ENCODE measurements around the gene ZNF274.

ZNF274 gene

DNA sequence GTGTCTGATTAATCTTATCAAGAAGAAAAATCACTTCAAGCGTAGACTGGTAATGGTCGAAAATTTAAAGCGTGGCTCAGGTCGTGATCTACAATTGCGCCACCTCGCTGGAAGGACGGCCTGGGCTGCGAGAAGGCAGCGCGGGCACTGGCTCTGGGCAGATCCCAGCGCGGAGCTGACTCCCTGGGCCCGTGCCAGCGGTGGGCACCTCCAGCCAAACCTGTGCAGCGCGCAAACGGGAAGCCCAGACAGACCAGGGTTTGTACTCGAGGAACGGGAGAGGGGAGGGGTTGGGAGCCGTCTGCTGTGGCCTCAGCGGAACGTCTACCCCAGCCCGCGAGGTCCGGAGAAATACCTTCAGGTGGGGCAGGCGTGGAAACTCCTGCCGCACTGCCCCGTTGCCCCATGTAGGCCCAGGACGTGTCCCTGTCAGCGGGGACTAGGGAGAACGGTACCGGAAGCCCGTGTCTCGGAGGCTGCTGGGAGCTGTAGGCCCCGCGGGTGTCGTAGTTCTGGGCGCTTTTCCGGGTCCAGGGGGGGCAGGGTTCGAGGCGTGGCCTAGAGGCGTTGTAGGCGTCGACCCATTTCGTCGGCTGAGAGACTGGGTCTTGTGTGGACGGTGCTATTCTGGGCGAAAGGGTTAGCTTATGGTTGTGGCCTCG is 21.1 kb downstream of the ZNF274 start:
- H2AFZ ChIP-seq (ENCODE audit: low read depth, low read length): no peak overlapping the region
- H3K9me3 ChIP-seq (ENCODE audit: insufficient read depth, low read length): peaks cover 74% of the 10 kb centered on the region; the same call in 1 of the 2 replicates
- no peaks in the 10 kb centered on the region for H4K20me1 ChIP-seq (ENCODE audit: insufficient read depth, low read length)
- no peak overlapping the region for H3K4me2 ChIP-seq (ENCODE audit: low read length)
- no peaks in the 10 kb centered on the region for H3K79me2 ChIP-seq (ENCODE audit: low read length)
- no peak overlapping the region for H3K4me3 ChIP-seq (ENCODE audit: low read length)
- peaks cover 93% of the 10 kb centered on the region for H3K36me3 ChIP-seq (replicated peaks; ENCODE audit: low read depth, low read length)
- no peaks in the 10 kb centered on the region for H3K4me1 ChIP-seq (ENCODE audit: low read length)
- no peaks in the 10 kb centered on the region for H3K27me3 ChIP-seq (ENCODE audit: low read depth, low read length)
- H3K9ac ChIP-seq (ENCODE audit: low read length): no peak overlapping the region
- TF ChIP-seq, protein P1, sequence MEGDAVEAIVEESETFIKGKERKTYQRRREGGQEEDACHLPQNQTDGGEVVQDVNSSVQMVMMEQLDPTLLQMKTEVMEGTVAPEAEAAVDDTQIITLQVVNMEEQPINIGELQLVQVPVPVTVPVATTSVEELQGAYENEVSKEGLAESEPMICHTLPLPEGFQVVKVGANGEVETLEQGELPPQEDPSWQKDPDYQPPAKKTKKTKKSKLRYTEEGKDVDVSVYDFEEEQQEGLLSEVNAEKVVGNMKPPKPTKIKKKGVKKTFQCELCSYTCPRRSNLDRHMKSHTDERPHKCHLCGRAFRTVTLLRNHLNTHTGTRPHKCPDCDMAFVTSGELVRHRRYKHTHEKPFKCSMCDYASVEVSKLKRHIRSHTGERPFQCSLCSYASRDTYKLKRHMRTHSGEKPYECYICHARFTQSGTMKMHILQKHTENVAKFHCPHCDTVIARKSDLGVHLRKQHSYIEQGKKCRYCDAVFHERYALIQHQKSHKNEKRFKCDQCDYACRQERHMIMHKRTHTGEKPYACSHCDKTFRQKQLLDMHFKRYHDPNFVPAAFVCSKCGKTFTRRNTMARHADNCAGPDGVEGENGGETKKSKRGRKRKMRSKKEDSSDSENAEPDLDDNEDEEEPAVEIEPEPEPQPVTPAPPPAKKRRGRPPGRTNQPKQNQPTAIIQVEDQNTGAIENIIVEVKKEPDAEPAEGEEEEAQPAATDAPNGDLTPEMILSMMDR (IDR thresholded peaks at IDR 0.05; ENCODE audit: low read depth, low read length): no peak
- TF ChIP-seq EZH2phosphoT487 (IDR thresholded peaks at IDR 0.05; ENCODE audit: low read depth): no peak
- no peak overlapping the region for H3K27ac ChIP-seq (ENCODE audit: low read length)

DNA sequence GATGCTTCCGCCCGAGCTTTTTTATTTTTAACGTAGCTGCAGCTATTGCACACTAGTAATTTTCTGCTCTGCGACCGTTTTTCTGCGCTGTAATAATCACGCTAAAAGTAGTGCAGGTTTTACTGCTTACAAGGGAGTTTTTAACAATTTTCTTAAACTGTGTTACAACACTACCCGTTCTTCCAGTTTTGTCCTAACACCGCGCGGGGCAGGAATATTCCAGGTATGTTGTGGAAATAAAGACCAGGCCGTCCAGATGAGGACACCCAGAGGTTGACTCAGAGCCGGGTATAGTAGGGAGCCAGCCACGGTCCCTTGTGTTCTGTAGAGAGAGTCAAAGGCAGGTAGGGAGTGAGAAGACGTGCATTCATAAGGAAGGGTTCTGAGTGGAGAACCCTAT is 21.7 kb downstream of the ZNF274 start:
- H3K9ac ChIP-seq (ENCODE audit: low read length): no peak overlapping the region
- H3K4me2 ChIP-seq (ENCODE audit: low read length): no peak overlapping the region
- H2AFZ ChIP-seq (ENCODE audit: low read depth, low read length): no peak overlapping the region
- peaks cover 95% of the 10 kb centered on the region for H3K36me3 ChIP-seq (replicated peaks; ENCODE audit: low read depth, low read length)
- H3K27ac ChIP-seq (ENCODE audit: low read length): no peak overlapping the region
- no peak overlapping the region for H3K4me3 ChIP-seq (ENCODE audit: low read length)
- H3K4me1 ChIP-seq (ENCODE audit: low read length): no peaks in the 10 kb centered on the region
- no peaks in the 10 kb centered on the region for H3K79me2 ChIP-seq (ENCODE audit: low read length)
- TF ChIP-seq, protein P1 (IDR thresholded peaks at IDR 0.05; ENCODE audit: low read depth, low read length): no peak
- TF ChIP-seq EZH2phosphoT487 (IDR thresholded peaks at IDR 0.05; ENCODE audit: low read depth): no peak
- no peaks in the 10 kb centered on the region for H3K27me3 ChIP-seq (ENCODE audit: low read depth, low read length)
- no peaks in the 10 kb centered on the region for H4K20me1 ChIP-seq (ENCODE audit: insufficient read depth, low read length)
- H3K9me3 ChIP-seq (ENCODE audit: insufficient read depth, low read length): peaks cover 80% of the 10 kb centered on the region

DNA sequence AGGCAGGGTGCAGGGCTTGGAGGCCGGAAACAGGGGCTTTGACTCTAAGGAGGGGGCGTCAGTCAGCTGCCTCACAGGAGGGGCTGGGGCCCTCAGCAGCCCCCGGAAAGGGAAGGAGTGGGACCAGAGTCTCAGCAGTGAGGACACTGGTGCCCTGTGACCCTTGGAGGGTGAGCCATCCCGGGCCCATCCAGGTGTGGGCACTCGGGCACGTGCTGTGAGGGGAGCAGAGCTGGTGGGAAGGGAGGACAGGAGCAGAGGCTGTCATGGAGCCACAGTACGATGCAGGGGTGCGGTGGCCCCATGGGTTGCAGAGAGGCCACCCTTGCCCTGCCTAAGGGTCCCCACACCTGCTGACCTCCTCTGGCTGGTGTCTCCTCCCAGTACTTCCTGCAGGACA is 26.7 kb downstream of the ZNF274 start:
- no peak overlapping the region for H3K4me3 ChIP-seq (ENCODE audit: low read length)
- TF ChIP-seq, protein P1 (IDR thresholded peaks at IDR 0.05; ENCODE audit: low read depth, low read length): no peak
- TF ChIP-seq EZH2phosphoT487 (IDR thresholded peaks at IDR 0.05; ENCODE audit: low read depth): no peak
- H2AFZ ChIP-seq (ENCODE audit: low read depth, low read length): no peak overlapping the region
- H3K9ac ChIP-seq (ENCODE audit: low read length): no peak overlapping the region
- H3K4me2 ChIP-seq (ENCODE audit: low read length): no peak overlapping the region
- no peaks in the 10 kb centered on the region for H3K79me2 ChIP-seq (ENCODE audit: low read length)
- H3K36me3 ChIP-seq (replicated peaks; ENCODE audit: low read depth, low read length): peaks cover 100% of the 10 kb centered on the region
- no peak overlapping the region for H3K27ac ChIP-seq (ENCODE audit: low read length)
- peaks cover 91% of the 10 kb centered on the region for H3K9me3 ChIP-seq (ENCODE audit: insufficient read depth, low read length)
- no peaks in the 10 kb centered on the region for H4K20me1 ChIP-seq (ENCODE audit: insufficient read depth, low read length)
- H3K4me1 ChIP-seq (ENCODE audit: low read length): no peaks in the 10 kb centered on the region
- H3K27me3 ChIP-seq (ENCODE audit: low read depth, low read length): no peaks in the 10 kb centered on the region

DNA sequence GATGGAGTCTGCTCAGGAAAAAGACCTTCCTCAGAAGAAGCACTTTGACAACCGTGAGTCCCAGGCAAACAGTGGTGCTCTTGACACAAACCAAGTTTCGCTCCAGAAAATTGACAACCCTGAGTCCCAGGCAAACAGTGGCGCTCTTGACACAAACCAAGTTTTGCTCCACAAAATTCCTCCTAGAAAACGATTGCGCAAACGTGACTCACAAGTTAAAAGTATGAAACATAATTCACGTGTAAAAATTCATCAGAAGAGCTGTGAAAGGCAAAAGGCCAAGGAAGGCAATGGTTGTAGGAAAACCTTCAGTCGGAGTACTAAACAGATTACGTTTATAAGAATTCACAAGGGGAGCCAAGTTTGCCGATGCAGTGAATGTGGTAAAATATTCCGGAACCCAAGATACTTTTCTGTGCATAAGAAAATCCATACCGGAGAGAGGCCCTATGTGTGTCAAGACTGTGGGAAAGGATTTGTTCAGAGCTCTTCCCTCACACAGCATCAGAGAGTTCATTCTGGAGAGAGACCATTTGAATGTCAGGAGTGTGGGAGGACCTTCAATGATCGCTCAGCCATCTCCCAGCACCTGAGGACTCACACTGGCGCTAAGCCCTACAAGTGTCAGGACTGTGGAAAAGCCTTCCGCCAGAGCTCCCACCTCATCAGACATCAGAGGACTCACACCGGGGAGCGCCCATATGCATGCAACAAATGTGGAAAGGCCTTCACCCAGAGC is 29.6 kb downstream of the ZNF274 start:
- Histone ChIP-seq H3K4me2 (ENCODE audit: low read length) (no peak overlapping the region), H3K36me3 (replicated peaks; ENCODE audit: low read depth, low read length) (peaks cover 73% of the 10 kb centered on the region), H2AFZ (ENCODE audit: low read depth, low read length) (no peak overlapping the region), H3K27ac (ENCODE audit: low read length) (no peak overlapping the region), H3K9me3 (ENCODE audit: insufficient read depth, low read length) (peaks cover 67% of the 10 kb centered on the region), H3K4me1 (ENCODE audit: low read length) (no peaks in the 10 kb centered on the region), H3K79me2 (ENCODE audit: low read length) (no peaks in the 10 kb centered on the region), H3K27me3 (ENCODE audit: low read depth, low read length) (no peaks in the 10 kb centered on the region), H4K20me1 (ENCODE audit: insufficient read depth, low read length) (no peaks in the 10 kb centered on the region), H3K9ac (ENCODE audit: low read length) (no peak overlapping the region), H3K4me3 (ENCODE audit: low read length) (no peak overlapping the region)
- no peak for TF ChIP-seq EZH2phosphoT487 (IDR thresholded peaks at IDR 0.05; ENCODE audit: low read depth)
- TF ChIP-seq, protein P1 (IDR thresholded peaks at IDR 0.05; ENCODE audit: low read depth, low read length): no peak

All from OCI-LY3 (cell line).